HG03039 (cell line): ENCODE measurements around the gene POU2F3.
A peak's percentile ranks its signal among the peaks of the same experiment; 100 is the strongest.

ENCODE experiments used
- ATAC-seq: cut with Tn5 transposase; IDR thresholded peaks from one replicate; pipeline ENCODE4 v1.9.1; 2021; ENCODE audit warnings: mild to moderate bottlenecking, moderate library complexity; ENCODE audit not compliant: unreplicated experiment

The POU2F3 gene

GRCh38 chr11:120210626-120211521, 29.1 kb upstream of the POU2F3 start, which contains the start of gene OAF:
OAF (plus strand) TSS chr11:120211032; CDS start chr11:120211280, 248 bp downstream.
- peak; percentile 71 for ATAC-seq

GRCh38 chr11:120211522-120212258, 28.2 kb upstream of the POU2F3 start:
- ATAC-seq, result no peak

GRCh38 chr11:120212259-120212878, 27.6 kb upstream of the POU2F3 start:
- ATAC-seq, result no peak

GRCh38 chr11:120212926-120213325, 27.0 kb upstream of the POU2F3 start:
- no peak for ATAC-seq

- ATAC-seq, result no peak
Measured at GRCh38 chr11:120214581-120214980, 25.4 kb upstream of the POU2F3 start.

- ATAC-seq, result no peak
Measured at GRCh38 chr11:120215634-120216033, 24.3 kb upstream of the POU2F3 start.

GRCh38 chr11:120216426-120217102, 23.4 kb upstream of the POU2F3 start:
- no peak for ATAC-seq

- ATAC-seq, result no peak
Measured at GRCh38 chr11:120217526-120217925, 22.4 kb upstream of the POU2F3 start.

- ATAC-seq, result no peak
Measured at GRCh38 chr11:120217941-120218694, 21.8 kb upstream of the POU2F3 start.

GRCh38 chr11:120218695-120219033, 21.3 kb upstream of the POU2F3 start:
- ATAC-seq, result no peak

- ATAC-seq, result no peak
Measured at GRCh38 chr11:120219232-120219937, 20.6 kb upstream of the POU2F3 start.

- ATAC-seq, result no peak
Measured at GRCh38 chr11:120219938-120220746, 19.8 kb upstream of the POU2F3 start.

- no peak for ATAC-seq
Measured at GRCh38 chr11:120220747-120221037, 19.2 kb upstream of the POU2F3 start.

GRCh38 chr11:120221115-120221752, 18.7 kb upstream of the POU2F3 start:
- ATAC-seq, result no peak

GRCh38 chr11:120222916-120223315, 17.0 kb upstream of the POU2F3 start:
- ATAC-seq, result no peak

GRCh38 chr11:120223793-120224192, 16.1 kb upstream of the POU2F3 start:
- ATAC-seq, result no peak

- ATAC-seq, result no peak
Measured at GRCh38 chr11:120224361-120224760, 15.6 kb upstream of the POU2F3 start.
